GM19328 (cell line): ENCODE measurements around the gene PSMD6.

Source experiments
- ATAC-seq: cut with Tn5 transposase; IDR thresholded peaks from one replicate; pipeline ENCODE4 v1.9.1; 2021; ENCODE audit warnings: mild to moderate bottlenecking, moderate library complexity; ENCODE audit not compliant: unreplicated experiment

The PSMD6 gene

DNA sequence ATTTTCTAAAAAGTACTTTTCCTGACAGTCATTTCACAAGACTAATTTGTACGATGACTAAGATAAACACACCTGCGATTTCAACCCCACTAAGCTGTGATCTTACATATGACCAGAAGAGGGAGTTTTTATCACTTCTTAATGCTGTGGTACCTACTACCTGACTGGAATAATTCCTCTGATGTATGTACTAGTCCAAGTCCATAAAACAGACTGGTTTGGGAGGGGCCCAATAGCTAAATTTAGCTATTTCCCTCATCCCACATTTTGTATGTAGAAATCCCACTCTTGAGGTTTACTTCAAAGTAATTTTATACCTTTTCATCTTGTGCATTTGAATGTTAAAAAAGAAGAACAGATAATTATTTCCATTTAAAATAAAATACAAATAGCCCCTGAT is 61.4 kb downstream of the PSMD6 start:
- peak; percentile 78 for ATAC-seq
